Heart right ventricle (tissue), 16 donors: ENCODE data around the gene SERPINA5. TPM values are rescaled to one million over a fixed set of nuclear protein-coding genes. Genes with fewer than 3 reads are reported as not detected.

Experiments used
- ATAC-seq, 8 donors: fragments of 200-7000 bp; cut with Tn5 transposase; one replicate each; pipeline ENCODE4 v1.9.1; 2020; ENCODE audit warnings: mild to moderate bottlenecking in 8 of 8, moderate library complexity in 8 of 8, moderate number of reproducible peaks in 1 of 8
- DNase-seq, 2 donors: peaks; one replicate each; pipeline ENCODE4 v3.0.0-alpha.2; 2020
- H3K27ac ChIP-seq, 10 donors: fragments of 200-600 bp; sonication (generic) in 2 of 10; one replicate each; pipeline versions ENCODE4 v1.5.0 to v1.8.0; 2020 to 2022; ENCODE audit warnings: mild to moderate bottlenecking in 3 of 10
- H3K27me3 ChIP-seq, 7 donors: fragments of 200-600 bp; one replicate each; pipeline ENCODE4 v1.8.0; 2021 to 2022; ENCODE audit warnings: mild to moderate bottlenecking in 2 of 7
- H3K36me3 ChIP-seq, 9 donors: fragments of 200-600 bp; sonication (generic) in 1 of 9; one replicate each; pipeline versions ENCODE4 v1.5.0 to v1.8.0; 2020 to 2022; ENCODE audit warnings: mild to moderate bottlenecking in 2 of 9
- H3K4me1 ChIP-seq, 9 donors: fragments of 200-600 bp; sonication (generic) in 1 of 9; one replicate each; pipeline versions ENCODE4 v1.5.0 to v1.8.0; 2020 to 2022; ENCODE audit warnings: mild to moderate bottlenecking in 4 of 9
- H3K4me3 ChIP-seq, 10 donors: fragments of 200-600 bp; sonication (generic) in 2 of 10; one replicate each; pipeline versions ENCODE4 v1.5.0 to v1.8.0; 2020 to 2022; ENCODE audit warnings: mild to moderate bottlenecking in 7 of 10, moderate library complexity in 2 of 10
- H3K9me3 ChIP-seq, 11 donors: fragments of 200-600 bp in 10 of 11; sonication (generic) in 2 of 11; one replicate each; pipeline versions ENCODE4 v1.5.0 to v1.8.0; 2013 to 2022; ENCODE audit warnings: mild to moderate bottlenecking in 2 of 11, control low read depth in 1 of 11, moderate library complexity in 1 of 11
- WGBS, 2 donors: extraction: QIAGEN DNeasy Blood & Tissue Kit; methylation state at CpG; one replicate each; pipeline ENCODE4 v1.1.7; 2013; ENCODE audit warnings: inconsistent platforms in 1 of 2; 5-methylcytosine and 5-hydroxymethylcytosine counted together
- intact Hi-C, 10 donors: fragments of 100-400 bp; cut with DNase I; formaldehyde crosslinking; loops; one replicate each; pipeline versions ENCODE4 v1.11.1 to v1.14.2; 2022
- polyA plus RNA-seq, 2 donors: library from polyadenylated mRNA; stranded (reverse); fragments of 200-250 nt; gene quantifications; one replicate each; pipeline ENCODE4 v1.2.3, GENCODE V29; 2013
- total RNA-seq, 10 donors: library from RNA; stranded (reverse); fragmentation: NEBNext Ultra II Directional in 3 of 10; extraction: Animal tissue kit (Norgen Biotek cat#: 25700) in 3 of 10; gene quantifications; one replicate each; pipeline versions ENCODE4 v1.2.1 to v1.2.4, GENCODE V29; 2021 to 2023
- TF ChIP-seq, protein P1 (sequence below), 9 donors: fragments of 200-600 bp; sonication (generic) in 2 of 9; IDR thresholded peaks; one replicate each; pipeline versions ENCODE4 v1.5.0 to v1.8.0; 2021 to 2022; ENCODE audit warnings: antibody characterized with exemption in 9 of 9, mild to moderate bottlenecking in 5 of 9, moderate library complexity in 1 of 9
- donor health status: Arrhythmogenic right ventricular cardiomyopathy.
- donor health status: ischemic (EF 13 %, LVEDD 7.1; RV severe dilation, severe dysfunction).
- donor health status: healthy with polysubstance abuse.
- donor health status: DM: no; HTN: yes; CAD: no.
- donor health status: DM: no; HTN: no; CAD: no.
- donor health status: ischemic (EF 25% LVEDD 6.9; RV normal size, moderate dysfunction).
- donor health status: ischemic (EF 25% LVEDD 5.7; RV mildly dilated, moderate dysfunction).
- donor health status: healthy.
- donor health status: DM: yes; HTN: yes; CAD: no.
- donor health status: Ischemic cardiomyopathy.
- donor health status: ischemic (EF 35%, LVEDD 5.7; RV mildly dilated, moderate dysfunction).
- donor health status: nonischemic (EF 11% LVEDD 7.7; RV severe dilation, severe dysfunction).
- donor health status: DM: yes; HTN: yes; CAD: no.
- donor health status: PGD.
- donor health status: ischemic (EF 29% LVEDD 5.4; RV normal size, mild dysfunction).
- donor health status: nonischemic (EF 23%, LVEDD 6.1; RV moderate dilation, normal function).

Gene SERPINA5
- total and polyA plus RNA-seq, 12 donors, result 0.28 to 4.9 (median 1.4) TPM

DNA sequence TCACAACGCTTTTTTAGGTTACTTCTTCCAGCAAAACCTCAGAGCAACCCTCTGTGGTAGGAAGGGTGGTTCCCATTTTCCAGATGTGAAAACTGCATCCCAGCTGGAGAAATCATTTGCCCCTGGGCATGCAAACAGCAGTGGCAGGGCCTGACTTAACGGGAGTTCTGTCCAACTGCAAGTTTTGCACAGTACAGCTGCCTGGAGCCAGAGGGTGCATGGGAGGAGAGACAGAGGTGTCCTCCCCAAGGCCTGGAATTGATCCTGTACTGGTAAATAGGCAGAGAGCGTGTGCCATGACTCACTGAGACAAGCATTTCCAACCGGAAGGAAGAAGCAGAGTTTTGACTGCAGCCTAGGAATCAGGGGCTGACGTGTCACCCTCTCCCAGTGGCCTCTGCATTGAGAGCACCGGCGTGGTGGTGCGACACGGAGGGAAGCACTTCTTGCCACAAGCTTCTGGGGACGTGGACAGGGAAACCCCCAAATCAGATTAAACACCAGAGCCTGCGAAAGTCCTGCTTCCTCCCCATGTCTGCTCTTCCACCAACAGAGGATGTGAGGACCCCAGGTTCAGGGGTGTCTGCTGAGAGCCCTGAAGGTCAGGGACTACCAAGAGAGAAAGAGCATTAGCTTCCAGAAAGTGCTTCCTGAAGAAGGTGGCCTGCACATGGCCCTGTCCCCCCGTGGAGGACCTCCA is 39.0 kb upstream of the SERPINA5 start:
- Histone ChIP-seq H3K4me3 (no peak overlapping the region), H3K27me3 (peaks cover 0 to 40% (median 19%) of the 10 kb centered on the region in 7 donors)
- ATAC-seq, result no peak

DNA sequence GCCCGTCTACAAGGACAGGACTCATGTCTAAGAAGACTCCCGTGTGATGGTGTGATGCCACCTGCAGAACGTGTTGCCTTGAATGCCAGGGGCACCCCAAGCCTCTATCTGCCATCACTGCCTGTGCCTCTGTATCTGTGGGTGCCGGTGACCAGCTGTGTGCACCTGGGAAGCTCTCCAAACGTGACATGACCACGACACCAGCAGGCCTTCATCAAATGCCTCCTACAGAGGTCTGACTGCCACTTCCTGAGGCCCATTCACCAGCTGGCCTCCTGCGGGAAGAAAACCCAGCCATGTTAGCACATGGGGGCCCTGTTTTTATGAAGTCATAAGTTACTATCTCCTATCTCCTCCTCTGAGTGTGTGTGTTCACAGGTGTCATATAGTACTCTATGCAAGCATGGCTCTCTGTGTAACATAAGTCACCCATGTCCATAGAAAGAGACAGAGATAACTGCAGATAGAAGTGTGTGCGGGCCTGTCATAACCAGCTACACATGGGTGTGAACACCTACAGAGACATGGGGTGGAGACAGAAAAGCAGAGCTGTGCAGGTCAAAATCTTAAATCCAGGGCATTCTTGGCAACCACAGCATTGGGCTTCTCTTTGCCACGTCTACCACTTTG is 38.3 kb upstream of the SERPINA5 start:
- intact Hi-C loops, result loop anchor here in 1 of 10 donors (10.0 kb wide), 1 partner anchor 108 kb away; no protein-coding TSS in a partner anchor

More for the DNA sequence above, 39.0 kb upstream of the SERPINA5 start:
- Histone ChIP-seq H3K27ac (no peak overlapping the region), H3K9me3 (peaks cover 0 to 10% (median 0%) of the 10 kb centered on the region in 11 donors), H3K36me3 (no peaks in the 10 kb centered on the region), H3K4me1 (peaks cover 0 to 11% (median 4%) of the 10 kb centered on the region in 9 donors)
- no peak for DNase-seq
- intact Hi-C loops, result loop anchor here in 1 of 10 donors (10.0 kb wide), 1 partner anchor 107 kb away; no protein-coding TSS in a partner anchor
- WGBS, 2 donors, result 72 to 75% methylated on average over 12 of the region's 12 CpGs
- TF ChIP-seq, protein P1, sequence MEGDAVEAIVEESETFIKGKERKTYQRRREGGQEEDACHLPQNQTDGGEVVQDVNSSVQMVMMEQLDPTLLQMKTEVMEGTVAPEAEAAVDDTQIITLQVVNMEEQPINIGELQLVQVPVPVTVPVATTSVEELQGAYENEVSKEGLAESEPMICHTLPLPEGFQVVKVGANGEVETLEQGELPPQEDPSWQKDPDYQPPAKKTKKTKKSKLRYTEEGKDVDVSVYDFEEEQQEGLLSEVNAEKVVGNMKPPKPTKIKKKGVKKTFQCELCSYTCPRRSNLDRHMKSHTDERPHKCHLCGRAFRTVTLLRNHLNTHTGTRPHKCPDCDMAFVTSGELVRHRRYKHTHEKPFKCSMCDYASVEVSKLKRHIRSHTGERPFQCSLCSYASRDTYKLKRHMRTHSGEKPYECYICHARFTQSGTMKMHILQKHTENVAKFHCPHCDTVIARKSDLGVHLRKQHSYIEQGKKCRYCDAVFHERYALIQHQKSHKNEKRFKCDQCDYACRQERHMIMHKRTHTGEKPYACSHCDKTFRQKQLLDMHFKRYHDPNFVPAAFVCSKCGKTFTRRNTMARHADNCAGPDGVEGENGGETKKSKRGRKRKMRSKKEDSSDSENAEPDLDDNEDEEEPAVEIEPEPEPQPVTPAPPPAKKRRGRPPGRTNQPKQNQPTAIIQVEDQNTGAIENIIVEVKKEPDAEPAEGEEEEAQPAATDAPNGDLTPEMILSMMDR (IDR thresholded peaks at IDR 0.05), result no peak

DNA sequence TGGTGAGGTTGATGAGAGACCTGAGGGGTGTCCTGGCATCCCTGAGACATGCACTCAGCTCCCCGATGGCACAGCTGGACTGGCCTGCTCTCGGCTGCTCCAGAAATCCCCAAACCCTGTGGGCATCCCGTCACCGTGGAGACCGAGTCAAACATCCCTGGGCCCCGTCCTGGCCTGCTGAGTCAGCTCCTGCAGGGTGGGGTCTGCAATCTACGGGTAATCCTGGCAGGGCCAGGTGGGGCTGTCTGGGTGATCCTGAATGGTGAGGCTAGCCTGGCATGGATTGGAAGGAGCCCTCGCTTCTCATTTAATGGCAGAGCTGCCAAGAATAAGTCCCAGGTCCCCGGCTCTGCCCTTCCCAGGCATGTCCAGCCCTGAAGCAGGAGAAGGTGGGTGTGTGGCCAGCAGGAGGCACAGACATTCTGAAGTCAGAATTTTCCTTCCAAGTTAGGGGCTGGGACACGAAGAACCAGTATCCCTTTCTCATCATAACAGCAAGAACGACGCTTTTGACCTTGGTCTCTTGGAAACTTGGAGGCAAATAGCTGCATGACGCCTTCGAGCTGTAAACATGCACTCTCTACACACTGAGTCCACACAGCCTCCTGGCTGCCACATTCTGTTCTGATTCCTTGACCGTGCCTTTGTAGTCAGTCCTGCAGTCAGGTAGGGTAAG is 37.6 kb upstream of the SERPINA5 start:
- no peak for ATAC-seq
- H3K27me3 ChIP-seq, result peaks cover 0 to 32% (median 19%) of the 10 kb centered on the region in 7 donors
- 75 to 76% methylated on average over 15 of the region's 15 CpGs for WGBS, 2 donors
- no peak overlapping the region for H3K4me3 ChIP-seq
- H3K27ac ChIP-seq, result no peak overlapping the region
- H3K4me1 ChIP-seq, result peaks cover 0 to 11% (median 4%) of the 10 kb centered on the region in 9 donors
- DNase-seq, result no peak
- intact Hi-C loops, result loop anchor here in 1 of 10 donors (10.0 kb wide), 1 partner anchor 109 kb away; no protein-coding TSS in a partner anchor
- no peaks in the 10 kb centered on the region for H3K36me3 ChIP-seq
- H3K9me3 ChIP-seq, result peaks cover 0 to 10% (median 0%) of the 10 kb centered on the region in 11 donors
- TF ChIP-seq, protein P1 (IDR thresholded peaks at IDR 0.05), result no peak

More for the DNA sequence above, 38.3 kb upstream of the SERPINA5 start:
- peaks cover 0 to 11% (median 4%) of the 10 kb centered on the region in 9 donors for H3K4me1 ChIP-seq
- no peak for ATAC-seq
- H3K27me3 ChIP-seq, result peaks cover 0 to 38% (median 19%) of the 10 kb centered on the region in 7 donors
- peaks cover 0 to 10% (median 0%) of the 10 kb centered on the region in 11 donors for H3K9me3 ChIP-seq
- no peak for DNase-seq
- H3K27ac ChIP-seq, result no peak overlapping the region
- WGBS, 2 donors, result 64 to 70% methylated on average over 9 of the region's 9 CpGs
- no peak overlapping the region for H3K4me3 ChIP-seq
- no peaks in the 10 kb centered on the region for H3K36me3 ChIP-seq
- TF ChIP-seq, protein P1 (IDR thresholded peaks at IDR 0.05), result no peak

DNA sequence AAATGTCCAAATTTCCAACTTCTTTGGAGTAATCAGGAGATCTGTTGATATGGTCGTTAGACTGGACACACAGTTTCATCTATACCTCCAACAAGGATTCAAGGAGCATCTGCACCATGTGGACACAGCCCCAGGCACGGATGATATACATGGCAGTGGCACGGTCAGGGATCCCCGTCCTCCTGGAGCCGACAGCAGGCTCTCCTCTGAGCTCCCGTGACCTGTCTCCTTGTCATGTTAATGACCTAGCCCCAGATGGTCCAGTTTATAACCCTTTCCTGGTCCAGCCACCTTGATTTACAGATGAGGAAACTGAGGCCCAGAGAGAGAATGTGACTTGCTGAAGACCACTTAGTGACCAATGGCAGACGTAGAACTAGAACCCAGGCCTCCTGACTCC is 36.5 kb upstream of the SERPINA5 start:
- no peak for DNase-seq
- no peak overlapping the region for H3K4me3 ChIP-seq
- intact Hi-C loops, result loop anchor here in 2 of 10 donors (5.0 to 10.0 kb wide), 2 partner anchors 110 to 412 kb away; no protein-coding TSS in a partner anchor
- H3K4me1 ChIP-seq, result peaks cover 0 to 11% (median 4%) of the 10 kb centered on the region in 9 donors
- TF ChIP-seq, protein P1 (IDR thresholded peaks at IDR 0.05), result no peak
- no peak overlapping the region for H3K27ac ChIP-seq
- WGBS, 2 donors, result 48 to 49% methylated on average over 7 of the region's 7 CpGs
- no peak for ATAC-seq
- H3K27me3 ChIP-seq, result peaks cover 0 to 42% (median 21%) of the 10 kb centered on the region in 7 donors
- H3K9me3 ChIP-seq, result peaks cover 0 to 10% (median 0%) of the 10 kb centered on the region in 11 donors
- no peaks in the 10 kb centered on the region for H3K36me3 ChIP-seq
